GM13977 (cell line): ENCODE data around the gene TARS2.

Source experiments
- DNase-seq: peaks from one replicate; pipeline ENCODE4 v3.0.0; 2012; ENCODE audit warnings: low spot score
- CTCF ChIP-seq: IDR thresholded peaks from 2 replicates; pipeline ENCODE4 v1.5.1; 2012; ENCODE audit warnings: mild to moderate bottlenecking, control low read depth; ENCODE audit not compliant: insufficient read depth; ENCODE audit errors: extremely low read depth, missing control alignments
- in situ Hi-C: fragments of 300-500 bp; cut with MboI; formaldehyde crosslinking; loops from one replicate; pipeline ENCODE4 v1.12.0; 2022; ENCODE audit warnings: low sequenced_read_pairs, low pct_unique_long_range_greater_than_20kb, mixed read lengths, inconsistent platforms; ENCODE audit not compliant: unreplicated experiment

Gene TARS2

GRCh38 chr1:150534002-150534401 lies 46.8 kb downstream of the TARS2 start:
- in situ Hi-C loops, result loop anchor here (10.0 to 25.0 kb wide), 2 partner anchors 69 to 272 kb away; partner anchors contain the start of genes APH1A, C1orf54 and CA14
- TF ChIP-seq CTCF, result no peak
- no peak for DNase-seq

GRCh38 chr1:150535511-150536287 lies 48.5 kb downstream of the TARS2 start:
- DNase-seq, result no peak
- in situ Hi-C loops, result loop anchor here (10.0 to 25.0 kb wide), 2 partner anchors 71 to 273 kb away; partner anchors contain the start of genes APH1A, C1orf54 and CA14

GRCh38 chr1:150536836-150537731 lies 49.9 kb downstream of the TARS2 start:
- TF ChIP-seq CTCF, result no peak
- DNase-seq, result no peak
- in situ Hi-C loops, result loop anchor here (10.0 to 25.0 kb wide), 2 partner anchors 72 to 275 kb away; partner anchors contain the start of genes APH1A, C1orf54 and CA14

More at GRCh38 chr1:150535511-150536287, 48.5 kb downstream of the TARS2 start:
- no peak for TF ChIP-seq CTCF

GRCh38 chr1:150537732-150538684 lies 50.8 kb downstream of the TARS2 start:
- TF ChIP-seq CTCF, result peak; percentile 9
- in situ Hi-C loops, result loop anchor here (10.0 to 25.0 kb wide), 2 partner anchors 73 to 276 kb away; partner anchors contain the start of genes APH1A, C1orf54 and CA14
- DNase-seq, result no peak

- no peak for TF ChIP-seq CTCF
- DNase-seq, result no peak
- in situ Hi-C loops, result loop anchor here (25.0 kb wide), 1 partner anchor 281 kb away; the partner anchor contains the start of genes APH1A, C1orf54 and CA14
These were observed 56.4 kb downstream of the TARS2 start for GRCh38 chr1:150543500-150544143.
